ENCODE measurements around the gene MKRN2OS.

DNA sequence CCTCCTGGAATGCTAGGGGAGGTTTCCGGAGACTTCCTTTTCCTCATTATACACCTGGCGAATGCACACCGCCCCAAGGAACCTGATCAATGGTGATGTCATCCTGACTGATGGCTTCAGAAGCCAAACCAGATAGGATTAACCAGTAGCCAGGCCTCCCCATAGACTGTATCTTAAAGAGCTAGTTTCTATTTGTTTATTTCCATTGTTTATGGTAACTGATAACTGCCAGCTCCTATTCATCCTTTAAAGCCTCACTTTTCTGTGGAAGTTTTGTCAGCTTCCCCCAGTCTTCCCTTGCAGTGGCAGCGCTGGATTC is at the start of gene MKRN2OS:
- TF ChIP-seq, protein P1, sequence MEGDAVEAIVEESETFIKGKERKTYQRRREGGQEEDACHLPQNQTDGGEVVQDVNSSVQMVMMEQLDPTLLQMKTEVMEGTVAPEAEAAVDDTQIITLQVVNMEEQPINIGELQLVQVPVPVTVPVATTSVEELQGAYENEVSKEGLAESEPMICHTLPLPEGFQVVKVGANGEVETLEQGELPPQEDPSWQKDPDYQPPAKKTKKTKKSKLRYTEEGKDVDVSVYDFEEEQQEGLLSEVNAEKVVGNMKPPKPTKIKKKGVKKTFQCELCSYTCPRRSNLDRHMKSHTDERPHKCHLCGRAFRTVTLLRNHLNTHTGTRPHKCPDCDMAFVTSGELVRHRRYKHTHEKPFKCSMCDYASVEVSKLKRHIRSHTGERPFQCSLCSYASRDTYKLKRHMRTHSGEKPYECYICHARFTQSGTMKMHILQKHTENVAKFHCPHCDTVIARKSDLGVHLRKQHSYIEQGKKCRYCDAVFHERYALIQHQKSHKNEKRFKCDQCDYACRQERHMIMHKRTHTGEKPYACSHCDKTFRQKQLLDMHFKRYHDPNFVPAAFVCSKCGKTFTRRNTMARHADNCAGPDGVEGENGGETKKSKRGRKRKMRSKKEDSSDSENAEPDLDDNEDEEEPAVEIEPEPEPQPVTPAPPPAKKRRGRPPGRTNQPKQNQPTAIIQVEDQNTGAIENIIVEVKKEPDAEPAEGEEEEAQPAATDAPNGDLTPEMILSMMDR (conservative IDR thresholded peaks at IDR 0.05; ENCODE audit: low read depth, low read length), result no peak
- TF ChIP-seq EZH2 (IDR thresholded peaks at IDR 0.05; ENCODE audit: borderline replicate concordance, low read depth, low read length, poor library complexity, severe bottlenecking), result no peak

Measured in A673 (cell line).